WTC11 (cell line): ENCODE results near the gene PPP2R1B. TPM values are rescaled to one million over a fixed set of nuclear protein-coding genes. Genes with fewer than 3 reads are reported as not detected.

Source experiments
- ATAC-seq: fragments of 200-7000 bp; cut with Tn5 transposase; 2 replicates; pipeline ENCODE4 v1.10.0; 2021; ENCODE audit warnings: mild to moderate bottlenecking, moderate library complexity
- CTCF ChIA-PET: fragments of 300-600 bp; sonication (Branson Sonifier 250); formaldehyde crosslinking; loops from one replicate; lab custom pipeline; 2021; ENCODE audit warnings: antibody characterized with exemption; lab: Charles Lee
- POLR2A ChIA-PET: fragments of 350-600 bp; sonication (Branson Sonifier 250); formaldehyde crosslinking; loops from one replicate; lab custom pipeline; 2021; ENCODE audit warnings: antibody characterized with exemption; lab: Charles Lee
- DNase-seq: peaks from one replicate; pipeline ENCODE4 v3.0.0; 2021; ENCODE audit warnings: low spot score
- H3K27ac Mint-ChIP-seq: 2 replicates; pipeline ENCODE4 v1.8.0; 2021; ENCODE audit warnings: mixed read lengths
- H3K27me3 Mint-ChIP-seq: 2 replicates; pipeline ENCODE4 v1.8.0; 2021; ENCODE audit warnings: low read depth, mild to moderate bottlenecking, moderate library complexity, mixed read lengths
- H3K36me3 Mint-ChIP-seq: 2 replicates; pipeline ENCODE4 v1.8.0; 2021; ENCODE audit warnings: mixed read lengths
- H3K4me1 Mint-ChIP-seq: 2 replicates; pipeline ENCODE4 v1.8.0; 2022; ENCODE audit warnings: mixed read lengths
- H3K4me3 Mint-ChIP-seq: 2 replicates; pipeline ENCODE4 v1.8.0; 2021; ENCODE audit warnings: mild to moderate bottlenecking, moderate library complexity, mixed read lengths
- H3K9me3 Mint-ChIP-seq: 2 replicates; pipeline ENCODE4 v1.8.0; 2021; ENCODE audit warnings: mixed read lengths
- CREB1 ChIP-seq: sonication (generic); formaldehyde crosslinking; IDR thresholded peaks from 2 replicates; pipeline ENCODE4 v1.8.0; 2023; ENCODE audit warnings: mild to moderate bottlenecking, missing genetic modification reagents
- CREM ChIP-seq: sonication (generic); formaldehyde crosslinking; IDR thresholded peaks from 2 replicates; pipeline ENCODE4 v1.8.1; 2022; ENCODE audit warnings: mild to moderate bottlenecking, missing genetic modification reagents, moderate library complexity
- ETV6 ChIP-seq: sonication (generic); formaldehyde crosslinking; IDR thresholded peaks from 2 replicates; pipeline ENCODE4 v1.8.1; 2022; ENCODE audit warnings: mild to moderate bottlenecking, missing genetic modification reagents
- FOXK1 ChIP-seq: sonication (generic); formaldehyde crosslinking; IDR thresholded peaks from 2 replicates; pipeline ENCODE4 v1.8.0; 2022; ENCODE audit warnings: mild to moderate bottlenecking, moderate library complexity, missing genetic modification reagents
- FOXP4 ChIP-seq: sonication (generic); formaldehyde crosslinking; IDR thresholded peaks from 2 replicates; pipeline ENCODE4 v1.8.0; 2022; ENCODE audit warnings: mild to moderate bottlenecking, missing genetic modification reagents
- GRHL2 ChIP-seq: fragments of 250-450 bp; sonication (Bioruptor Pico); IDR thresholded peaks from 2 replicates; pipeline ENCODE4 v1.8.0; 2022; ENCODE audit warnings: mild to moderate bottlenecking, moderate library complexity; ENCODE audit not compliant: insufficient replicate concordance, severe bottlenecking
- KAT7 ChIP-seq: sonication (generic); formaldehyde crosslinking; IDR thresholded peaks from 2 replicates; pipeline ENCODE4 v1.8.1; 2023; ENCODE audit warnings: missing genetic modification reagents, mild to moderate bottlenecking, borderline replicate concordance
- NR1H2 ChIP-seq: sonication (generic); formaldehyde crosslinking; IDR thresholded peaks from 2 replicates; pipeline ENCODE4 v1.9.0; 2021; ENCODE audit warnings: mild to moderate bottlenecking, moderate library complexity, missing genetic modification reagents
- NR2C2 ChIP-seq: sonication (generic); formaldehyde crosslinking; IDR thresholded peaks from 2 replicates; pipeline ENCODE4 v1.8.0; 2022; ENCODE audit warnings: mild to moderate bottlenecking, missing genetic modification reagents
- PREB ChIP-seq: sonication (generic); formaldehyde crosslinking; IDR thresholded peaks from 2 replicates; pipeline ENCODE4 v1.8.1; 2022; ENCODE audit warnings: mild to moderate bottlenecking, missing genetic modification reagents, moderate library complexity, borderline replicate concordance
- ZBTB21 ChIP-seq: sonication (generic); formaldehyde crosslinking; IDR thresholded peaks from 2 replicates; pipeline ENCODE4 v1.8.1; 2023; ENCODE audit warnings: mild to moderate bottlenecking, missing genetic modification reagents, borderline replicate concordance
- ZNF121 ChIP-seq: sonication (generic); formaldehyde crosslinking; IDR thresholded peaks from 2 replicates; pipeline ENCODE4 v1.8.0; 2023; ENCODE audit warnings: missing genetic modification reagents
- ZNF281 ChIP-seq: sonication (generic); formaldehyde crosslinking; IDR thresholded peaks from 2 replicates; pipeline ENCODE4 v1.8.0; 2023; ENCODE audit warnings: mild to moderate bottlenecking, missing genetic modification reagents
- ZNF532 ChIP-seq: fragments of 250-450 bp; sonication (Bioruptor Pico); IDR thresholded peaks from 2 replicates; pipeline ENCODE4 v1.9.0; 2021; ENCODE audit warnings: mild to moderate bottlenecking, borderline replicate concordance
- total RNA-seq: library from RNA; stranded (reverse); gene quantifications from 3 replicates; pipeline ENCODE4 v1.2.3, GENCODE V29; 2021
- TF ChIP-seq, protein P1 (sequence below): fragments of 250-450 bp; sonication (Bioruptor Pico); IDR thresholded peaks from 2 replicates; pipeline ENCODE4 v2.1.2; 2022; ENCODE audit warnings: mild to moderate bottlenecking, moderate library complexity

The PPP2R1B gene
- total RNA-seq, 1 experiment from 2014 or later, result 87.7 TPM

DNA sequence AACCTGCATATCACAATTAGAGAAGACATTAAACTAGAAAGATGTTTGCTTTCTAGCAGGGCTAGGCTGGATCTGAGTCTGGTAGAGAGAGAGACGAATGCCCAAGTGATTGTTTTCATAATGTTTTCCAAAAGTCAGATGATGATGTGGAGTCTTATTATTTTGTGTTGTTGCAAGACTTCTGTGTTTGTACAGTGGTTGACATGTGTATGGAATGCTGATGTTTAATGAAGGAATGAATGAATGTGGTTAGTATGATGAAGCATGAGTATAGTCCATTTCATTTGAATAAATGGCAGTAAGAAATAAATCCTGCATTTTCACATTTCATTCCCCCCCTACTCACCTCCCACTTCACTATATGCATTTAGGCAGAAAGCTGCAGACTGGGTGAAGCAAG lies 69.6 kb downstream of the PPP2R1B start:
- CTCF ChIA-PET, result interaction anchor here (1.5 kb wide), 1 partner anchor 242 kb away, joined by 4 read pairs; no protein-coding TSS in a partner anchor
- POLR2A ChIA-PET, result no interaction called here
- no peaks in the 10 kb centered on the region for H3K27me3 Mint-ChIP-seq

More for the DNA sequence above, 69.6 kb downstream of the PPP2R1B start:
- Mint-ChIP-seq H3K9me3 (no peaks in the 10 kb centered on the region), H3K27ac (no peak overlapping the region), H3K4me3 (no peak overlapping the region), H3K4me1 (peaks cover 17% of the 10 kb centered on the region), H3K36me3 (no peaks in the 10 kb centered on the region)
- DNase-seq, result no peak
- TF ChIP-seq ZNF532 (CRISPR knock-in tag), result no peak
- TF ChIP-seq FOXK1 (CRISPR knock-in tag), result no peak
- no peak for TF ChIP-seq ZNF281 (CRISPR knock-in tag)
- TF ChIP-seq CREM (CRISPR knock-in tag), result no peak
- no peak for TF ChIP-seq GRHL2 (CRISPR knock-in tag)
- no peak for TF ChIP-seq ZNF121 (CRISPR knock-in tag)
- TF ChIP-seq NR1H2, result no peak
- no peak for TF ChIP-seq FOXP4 (CRISPR knock-in tag)
- TF ChIP-seq NR2C2 (CRISPR knock-in tag), result no peak
- no peak for TF ChIP-seq ZBTB21 (CRISPR knock-in tag)
- no peak for TF ChIP-seq ETV6 (CRISPR knock-in tag)
- no peak for TF ChIP-seq CREB1 (CRISPR knock-in tag)
- no peak for TF ChIP-seq PREB
- TF ChIP-seq KAT7 (CRISPR knock-in tag), result no peak
- TF ChIP-seq, protein P1, sequence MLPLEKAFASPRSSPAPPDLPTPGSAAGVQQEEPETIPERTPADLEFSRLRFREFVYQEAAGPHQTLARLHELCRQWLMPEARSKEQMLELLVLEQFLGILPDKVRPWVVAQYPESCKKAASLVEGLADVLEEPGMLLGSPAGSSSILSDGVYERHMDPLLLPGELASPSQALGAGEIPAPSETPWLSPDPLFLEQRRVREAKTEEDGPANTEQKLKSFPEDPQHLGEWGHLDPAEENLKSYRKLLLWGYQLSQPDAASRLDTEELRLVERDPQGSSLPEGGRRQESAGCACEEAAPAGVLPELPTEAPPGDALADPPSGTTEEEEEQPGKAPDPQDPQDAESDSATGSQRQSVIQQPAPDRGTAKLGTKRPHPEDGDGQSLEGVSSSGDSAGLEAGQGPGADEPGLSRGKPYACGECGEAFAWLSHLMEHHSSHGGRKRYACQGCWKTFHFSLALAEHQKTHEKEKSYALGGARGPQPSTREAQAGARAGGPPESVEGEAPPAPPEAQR, result no peak
- no peak for ATAC-seq
